MM.1S (cell line): ENCODE results near the gene RECQL5.

Experiments used
- CTCF ChIP-seq: fragments of 300-600 bp; sonication (generic); IDR thresholded peaks from 2 replicates; pipeline ENCODE4 v1.5.1; 2016; ENCODE audit warnings: antibody characterized with exemption, low read length, mixed read lengths
- EZH2 ChIP-seq: fragments of 300-600 bp; sonication (generic); optimal IDR thresholded peaks from 2 replicates; pipeline ENCODE3; 2017; ENCODE audit warnings: low read depth, mild to moderate bottlenecking, antibody characterized with exemption, low read length, mixed read lengths

- TF ChIP-seq CTCF (no peak), EZH2 (no peak)
Measured at GRCh38 chr17:75691801-75692626, 25.1 kb upstream of the RECQL5 start.
